ENCODE measurements around the gene DCAF4.
"Not testable (repeated sequence)": the region's sequence is repeated elsewhere in the genome, so short reads cannot be mapped to it uniquely, and the experiment has no call there.

DCAF4 gene

GRCh38 chr14:72980863-72981262, 54.6 kb downstream of the DCAF4 start:
- no peak overlapping the region for H3K9ac ChIP-seq (ENCODE audit: low read depth, low read length)
- no peaks in the 10 kb centered on the region for H3K4me1 ChIP-seq (ENCODE audit: control insufficient read depth, insufficient read depth, low read length)
- H3K36me3 ChIP-seq (ENCODE audit: insufficient read depth, low read length) = peaks cover 49% of the 10 kb centered on the region
- H3K27me3 ChIP-seq (ENCODE audit: control insufficient read depth, insufficient read depth, low read length) = no peaks in the 10 kb centered on the region
- no peak overlapping the region for H3K4me3 ChIP-seq (ENCODE audit: low read length)
- no peak overlapping the region for H3K4me2 ChIP-seq (ENCODE audit: low read length)
- no peaks in the 10 kb centered on the region for H3K9me3 ChIP-seq (replicated peaks; ENCODE audit: low read length)

GRCh38 chr14:72982146-72982708, 56.0 kb downstream of the DCAF4 start:
- H3K4me1 ChIP-seq (ENCODE audit: control insufficient read depth, insufficient read depth, low read length) = no peaks in the 10 kb centered on the region
- no peak overlapping the region for H3K4me2 ChIP-seq (ENCODE audit: low read length)
- H3K4me3 ChIP-seq (ENCODE audit: low read length) = no peak overlapping the region
- H3K27me3 ChIP-seq (ENCODE audit: control insufficient read depth, insufficient read depth, low read length) = no peaks in the 10 kb centered on the region
- H3K9ac ChIP-seq (ENCODE audit: low read depth, low read length) = no peak overlapping the region
- H3K9me3 ChIP-seq (replicated peaks; ENCODE audit: low read length) = no peaks in the 10 kb centered on the region
- peaks cover 47% of the 10 kb centered on the region for H3K36me3 ChIP-seq (ENCODE audit: insufficient read depth, low read length)

- Histone ChIP-seq H3K36me3 (ENCODE audit: insufficient read depth, low read length) (peaks cover 34% of the 10 kb centered on the region), H3K9ac (ENCODE audit: low read depth, low read length) (no peak overlapping the region), H3K4me1 (ENCODE audit: control insufficient read depth, insufficient read depth, low read length) (no peaks in the 10 kb centered on the region), H3K27me3 (ENCODE audit: control insufficient read depth, insufficient read depth, low read length) (no peaks in the 10 kb centered on the region), H3K9me3 (replicated peaks; ENCODE audit: low read length) (no peaks in the 10 kb centered on the region), H3K4me3 (ENCODE audit: low read length) (no peak overlapping the region), H3K4me2 (ENCODE audit: low read length) (no peak overlapping the region)
Measured at GRCh38 chr14:72986214-72986613, 60.0 kb downstream of the DCAF4 start.

GRCh38 chr14:72986857-72987256, 60.6 kb downstream of the DCAF4 start:
- no peak overlapping the region for H3K4me2 ChIP-seq (ENCODE audit: low read length)
- no peaks in the 10 kb centered on the region for H3K4me1 ChIP-seq (ENCODE audit: control insufficient read depth, insufficient read depth, low read length)
- H3K9me3 ChIP-seq (replicated peaks; ENCODE audit: low read length) = no peaks in the 10 kb centered on the region
- no peak overlapping the region for H3K9ac ChIP-seq (ENCODE audit: low read depth, low read length)
- no peak overlapping the region for H3K4me3 ChIP-seq (ENCODE audit: low read length)
- peaks cover 32% of the 10 kb centered on the region for H3K36me3 ChIP-seq (ENCODE audit: insufficient read depth, low read length)
- H3K27me3 ChIP-seq (ENCODE audit: control insufficient read depth, insufficient read depth, low read length) = no peaks in the 10 kb centered on the region

- Histone ChIP-seq H3K9ac (ENCODE audit: low read depth, low read length) (no peak overlapping the region), H3K4me2 (ENCODE audit: low read length) (no peak overlapping the region), H3K9me3 (replicated peaks; ENCODE audit: low read length) (no peaks in the 10 kb centered on the region), H3K4me1 (ENCODE audit: control insufficient read depth, insufficient read depth, low read length) (no peaks in the 10 kb centered on the region), H3K36me3 (ENCODE audit: insufficient read depth, low read length) (peaks cover 29% of the 10 kb centered on the region), H3K4me3 (ENCODE audit: low read length) (no peak overlapping the region), H3K27me3 (ENCODE audit: control insufficient read depth, insufficient read depth, low read length) (no peaks in the 10 kb centered on the region)
Measured at GRCh38 chr14:72990171-72990570, 63.9 kb downstream of the DCAF4 start.

DNA sequence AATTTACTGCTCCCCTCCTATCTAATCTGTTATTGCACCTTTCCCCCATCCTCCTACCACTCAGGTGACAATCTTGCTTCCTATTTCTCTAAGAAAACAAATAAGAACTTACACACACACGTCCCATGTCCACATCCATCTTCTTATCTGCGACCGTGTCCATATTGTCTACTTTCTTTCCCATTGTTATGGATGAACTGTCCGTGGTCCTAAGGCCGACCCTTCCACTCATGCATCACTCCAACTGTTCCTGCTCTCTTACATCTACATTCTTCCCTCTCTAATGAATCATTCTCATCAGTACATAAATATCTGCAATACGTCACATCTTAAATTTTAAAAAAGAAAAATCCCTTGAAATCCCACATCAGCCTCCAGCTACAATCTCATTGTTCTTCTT, 70.7 kb downstream of the DCAF4 start:
- H3K9ac ChIP-seq (ENCODE audit: low read depth, low read length) = no peak overlapping the region
- H3K4me2 ChIP-seq (ENCODE audit: low read length) = no peak overlapping the region
- H3K36me3 ChIP-seq (ENCODE audit: insufficient read depth, low read length) = peaks cover 49% of the 10 kb centered on the region
- no peaks in the 10 kb centered on the region for H3K27me3 ChIP-seq (ENCODE audit: control insufficient read depth, insufficient read depth, low read length)
- H3K4me1 ChIP-seq (ENCODE audit: control insufficient read depth, insufficient read depth, low read length) = no peaks in the 10 kb centered on the region
- H3K9me3 ChIP-seq (replicated peaks; ENCODE audit: low read length) = no peaks in the 10 kb centered on the region
- H3K4me3 ChIP-seq (ENCODE audit: low read length) = no peak overlapping the region

DNA sequence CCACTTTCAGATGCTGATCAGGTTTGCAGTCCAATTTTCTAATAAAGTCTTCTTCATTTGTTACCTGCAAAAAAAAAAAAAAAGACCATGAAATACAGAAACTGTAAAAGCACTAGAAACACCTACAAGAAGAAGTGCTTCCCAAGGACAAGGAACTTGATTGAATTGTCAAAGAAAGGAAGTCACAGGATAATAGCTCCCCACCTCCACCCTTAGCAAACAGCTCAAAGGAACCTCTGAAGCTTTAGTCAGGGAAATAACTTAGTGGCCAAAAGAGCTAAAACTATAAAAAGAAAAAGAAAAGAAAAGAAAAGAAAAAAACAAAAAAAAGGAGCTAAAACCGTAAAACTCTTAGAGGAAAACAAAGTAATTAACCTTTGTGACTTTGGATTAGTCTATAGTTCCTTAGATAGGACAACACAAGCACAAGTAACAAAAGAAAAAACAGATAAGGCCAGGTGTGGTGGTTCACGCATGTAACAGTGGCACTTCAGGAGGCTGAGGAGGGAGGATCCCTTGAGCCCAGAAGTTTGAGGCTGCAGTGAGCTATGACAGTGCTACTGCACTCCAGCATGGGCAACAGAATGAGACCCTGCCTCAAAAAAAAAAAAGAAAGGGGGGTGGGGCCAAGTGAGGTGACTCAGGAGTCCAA, 72.1 kb downstream of the DCAF4 start:
- no peak overlapping the region for H3K4me2 ChIP-seq (ENCODE audit: low read length)
- peaks cover 44% of the 10 kb centered on the region for H3K36me3 ChIP-seq (ENCODE audit: insufficient read depth, low read length)
- no peaks in the 10 kb centered on the region for H3K9me3 ChIP-seq (replicated peaks; ENCODE audit: low read length)
- H3K4me1 ChIP-seq (ENCODE audit: control insufficient read depth, insufficient read depth, low read length) = no peaks in the 10 kb centered on the region
- H3K9ac ChIP-seq (ENCODE audit: low read depth, low read length) = no peak overlapping the region
- H3K27me3 ChIP-seq (ENCODE audit: control insufficient read depth, insufficient read depth, low read length) = no peaks in the 10 kb centered on the region
- no peak overlapping the region for H3K4me3 ChIP-seq (ENCODE audit: low read length)

- Histone ChIP-seq H3K4me3 (ENCODE audit: low read length) (no peak overlapping the region), H3K4me1 (ENCODE audit: control insufficient read depth, insufficient read depth, low read length) (no peaks in the 10 kb centered on the region), H3K4me2 (ENCODE audit: low read length) (no peak overlapping the region), H3K9me3 (replicated peaks; ENCODE audit: low read length) (no peaks in the 10 kb centered on the region), H3K9ac (ENCODE audit: low read depth, low read length) (no peak overlapping the region), H3K27me3 (ENCODE audit: control insufficient read depth, insufficient read depth, low read length) (no peaks in the 10 kb centered on the region), H3K36me3 (ENCODE audit: insufficient read depth, low read length) (peaks cover 45% of the 10 kb centered on the region)
Measured at GRCh38 chr14:72999316-72999715, 73.1 kb downstream of the DCAF4 start.

DNA sequence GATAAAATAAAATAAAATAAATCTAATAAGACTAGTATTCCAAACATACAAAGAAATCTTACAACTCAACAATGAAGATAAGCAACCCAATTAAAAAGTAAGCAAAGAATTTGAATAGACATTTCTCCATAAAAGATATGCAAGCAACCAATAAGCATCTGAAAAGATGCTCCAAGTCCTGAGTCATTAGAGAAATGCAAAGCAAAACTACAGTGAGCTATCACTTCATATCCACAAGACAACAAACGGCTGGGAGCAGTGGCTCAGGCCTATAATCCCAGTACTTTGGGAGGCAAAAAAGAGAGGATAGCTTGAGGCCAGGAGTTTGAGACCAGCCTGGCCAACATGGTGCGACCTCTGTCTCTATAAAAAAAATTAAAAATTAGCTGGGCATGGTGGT, 73.8 kb downstream of the DCAF4 start:
- H3K4me1 ChIP-seq (ENCODE audit: control insufficient read depth, insufficient read depth, low read length) = no peaks in the 10 kb centered on the region
- no peaks in the 10 kb centered on the region for H3K27me3 ChIP-seq (ENCODE audit: control insufficient read depth, insufficient read depth, low read length)
- no peak overlapping the region for H3K9ac ChIP-seq (ENCODE audit: low read depth, low read length)
- no peaks in the 10 kb centered on the region for H3K9me3 ChIP-seq (replicated peaks; ENCODE audit: low read length)
- H3K36me3 ChIP-seq (ENCODE audit: insufficient read depth, low read length) = peaks cover 41% of the 10 kb centered on the region
- no peak overlapping the region for H3K4me3 ChIP-seq (ENCODE audit: low read length)
- H3K4me2 ChIP-seq (ENCODE audit: low read length) = no peak overlapping the region

DNA sequence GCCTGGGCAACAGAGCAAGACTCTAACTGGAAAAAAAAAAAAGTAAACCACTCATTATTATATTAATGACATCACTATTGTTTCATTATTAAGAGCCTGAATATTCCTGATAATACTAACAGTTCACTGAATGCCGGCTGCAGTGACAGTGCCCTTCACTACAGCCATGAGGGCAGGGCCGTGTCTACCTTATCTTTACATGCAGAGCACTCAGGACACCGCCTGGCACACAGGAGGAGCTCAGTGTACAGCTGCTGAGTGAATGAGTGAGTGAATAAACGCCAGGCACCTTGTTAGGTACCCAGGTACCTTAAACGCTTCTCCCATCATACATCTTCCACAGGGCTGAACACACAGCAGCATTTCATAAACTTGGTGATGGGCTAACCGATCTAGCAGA, 77.4 kb downstream of the DCAF4 start:
- Histone ChIP-seq H3K9ac (ENCODE audit: low read depth, low read length) (no peak overlapping the region), H3K9me3 (replicated peaks; ENCODE audit: low read length) (no peaks in the 10 kb centered on the region), H3K27me3 (ENCODE audit: control insufficient read depth, insufficient read depth, low read length) (no peaks in the 10 kb centered on the region), H3K4me3 (ENCODE audit: low read length) (no peak overlapping the region), H3K36me3 (ENCODE audit: insufficient read depth, low read length) (peaks cover 10% of the 10 kb centered on the region), H3K4me2 (ENCODE audit: low read length) (no peak overlapping the region), H3K4me1 (ENCODE audit: control insufficient read depth, insufficient read depth, low read length) (peaks cover 1% of the 10 kb centered on the region)

DNA sequence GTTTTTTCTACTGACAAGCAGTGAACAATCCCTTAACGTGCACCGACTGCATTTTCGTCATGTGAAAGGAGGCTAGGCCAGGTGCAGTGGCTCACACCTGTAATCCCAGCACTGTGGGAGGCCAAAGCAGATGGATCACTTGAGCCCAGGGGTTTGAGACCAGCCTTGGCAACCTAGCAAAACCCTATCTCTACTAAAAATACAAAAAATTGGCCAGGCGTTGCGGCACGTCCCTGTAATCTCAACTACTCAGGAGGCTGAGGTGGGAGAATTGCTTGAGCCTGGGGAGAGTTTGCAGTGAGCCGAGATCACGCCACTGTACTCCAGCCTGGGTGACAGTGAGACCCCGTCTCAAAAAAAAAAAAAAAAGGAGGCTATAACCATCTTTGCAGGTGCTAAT, 78.4 kb downstream of the DCAF4 start:
- H3K36me3 ChIP-seq (ENCODE audit: insufficient read depth, low read length); H3K4me3 ChIP-seq (ENCODE audit: low read length); H3K4me1 ChIP-seq (ENCODE audit: control insufficient read depth, insufficient read depth, low read length); H3K27me3 ChIP-seq (ENCODE audit: control insufficient read depth, insufficient read depth, low read length); H3K9ac ChIP-seq (ENCODE audit: low read depth, low read length); H3K4me2 ChIP-seq (ENCODE audit: low read length); H3K9me3 ChIP-seq (replicated peaks; ENCODE audit: low read length): not testable (repeated sequence)

- no peak overlapping the region for H3K4me2 ChIP-seq (ENCODE audit: low read length)
- peaks cover 7% of the 10 kb centered on the region for H3K4me1 ChIP-seq (ENCODE audit: control insufficient read depth, insufficient read depth, low read length)
- H3K36me3 ChIP-seq (ENCODE audit: insufficient read depth, low read length) = peaks cover 5% of the 10 kb centered on the region
- H3K9me3 ChIP-seq (replicated peaks; ENCODE audit: low read length) = no peaks in the 10 kb centered on the region
- no peaks in the 10 kb centered on the region for H3K27me3 ChIP-seq (ENCODE audit: control insufficient read depth, insufficient read depth, low read length)
- H3K4me3 ChIP-seq (ENCODE audit: low read length) = no peak overlapping the region
- H3K9ac ChIP-seq (ENCODE audit: low read depth, low read length) = no peak overlapping the region
Measured at GRCh38 chr14:73007835-73008234, 81.6 kb downstream of the DCAF4 start.

Measured in skeletal muscle satellite cell (primary cell).